HepG2 (cell line): ENCODE data around the gene TK1. TPM values are rescaled to one million over a fixed set of nuclear protein-coding genes. Genes with fewer than 3 reads are reported as not detected.

Source experiments
- AHR ChIP-seq: IDR thresholded peaks from 2 replicates; pipeline ENCODE4 v1.6.1; 2018; ENCODE audit warnings: missing genetic modification reagents, missing compliant biosample characterization
- ATRX ChIP-seq: sonication (generic); formaldehyde crosslinking; IDR thresholded peaks from 2 replicates; pipeline ENCODE4 v1.4.0; 2020; ENCODE audit warnings: missing genetic modification reagents, borderline replicate concordance
- CCAR2 ChIP-seq: fragments of 200-400 bp; formaldehyde crosslinking; optimal IDR thresholded peaks from 2 replicates; pipeline ENCODE3; 2018; ENCODE audit warnings: low read depth, mild to moderate bottlenecking, low read length, moderate library complexity
- CENPT ChIP-seq: sonication (generic); formaldehyde crosslinking; IDR thresholded peaks from 2 replicates; pipeline ENCODE4 v1.8.0; 2022; ENCODE audit warnings: low read depth, mild to moderate bottlenecking, moderate library complexity, missing genetic modification reagents
- KAT8 ChIP-seq: IDR thresholded peaks from 2 replicates; pipeline ENCODE4 v1.6.1; 2016; ENCODE audit warnings: missing genetic modification reagents, missing compliant biosample characterization
- MIXL1 ChIP-seq: IDR thresholded peaks from 2 replicates; pipeline ENCODE4 v1.6.1; 2016
- MXD1 ChIP-seq: sonication (generic); formaldehyde crosslinking; IDR thresholded peaks from 2 replicates; pipeline ENCODE4 v1.4.0; 2020; ENCODE audit warnings: mild to moderate bottlenecking, missing genetic modification reagents
- PCBP1 ChIP-seq: fragments of 200-400 bp; formaldehyde crosslinking; IDR thresholded peaks from 2 replicates; pipeline ENCODE4 v1.6.1; 2017; ENCODE audit warnings: mild to moderate bottlenecking, low read depth, low read length, borderline replicate concordance
- PRDM15 ChIP-seq: sonication (generic); formaldehyde crosslinking; IDR thresholded peaks from 2 replicates; pipeline ENCODE4 v1.4.0; 2020; ENCODE audit warnings: missing genetic modification reagents
- RBFOX2 ChIP-seq: fragments of 200-400 bp; formaldehyde crosslinking; IDR thresholded peaks from 2 replicates; pipeline ENCODE4 v1.6.1; 2017; ENCODE audit warnings: low read depth, mild to moderate bottlenecking, low read length
- SMAD3 ChIP-seq: sonication (generic); formaldehyde crosslinking; IDR thresholded peaks from 2 replicates; pipeline ENCODE4 v1.4.0; 2020; ENCODE audit warnings: missing genetic modification reagents
- TMF1 ChIP-seq: sonication (generic); formaldehyde crosslinking; IDR thresholded peaks from 2 replicates; pipeline ENCODE4 v1.8.1; 2022; ENCODE audit warnings: low read depth, missing genetic modification reagents
- ZBTB34 ChIP-seq: sonication (generic); formaldehyde crosslinking; IDR thresholded peaks from 2 replicates; pipeline ENCODE4 v1.8.0; 2022; ENCODE audit warnings: mild to moderate bottlenecking, missing genetic modification reagents
- ZKSCAN8 ChIP-seq: IDR thresholded peaks from 2 replicates; pipeline ENCODE4 v1.6.1; 2016; ENCODE audit warnings: borderline replicate concordance, missing genetic modification reagents, missing compliant biosample characterization
- ZNF274 ChIP-seq: sonication (generic); formaldehyde crosslinking; IDR thresholded peaks from 2 replicates; pipeline ENCODE4 v1.5.1; 2020; ENCODE audit warnings: mild to moderate bottlenecking, missing genetic modification reagents
- ZNF446 ChIP-seq: sonication (generic); formaldehyde crosslinking; IDR thresholded peaks from 2 replicates; pipeline ENCODE4 v1.5.0; 2020; ENCODE audit warnings: mild to moderate bottlenecking, missing genetic modification reagents
- ZNF501 ChIP-seq: sonication (generic); formaldehyde crosslinking; IDR thresholded peaks from 2 replicates; pipeline ENCODE4 v1.5.1; 2020; ENCODE audit warnings: mild to moderate bottlenecking, moderate library complexity, missing genetic modification reagents
- ZNF572 ChIP-seq: sonication (generic); formaldehyde crosslinking; IDR thresholded peaks from 2 replicates; pipeline ENCODE4 v1.5.1; 2020; ENCODE audit warnings: mild to moderate bottlenecking, missing genetic modification reagents
- ZNF589 ChIP-seq: sonication (generic); formaldehyde crosslinking; conservative IDR thresholded peaks from 2 replicates; pipeline ENCODE4 v1.8.0; 2022; ENCODE audit warnings: mild to moderate bottlenecking, moderate library complexity, missing genetic modification reagents
- ZNF607 ChIP-seq: sonication (generic); formaldehyde crosslinking; IDR thresholded peaks from 2 replicates; pipeline ENCODE4 v1.5.1; 2020; ENCODE audit warnings: missing genetic modification reagents, mild to moderate bottlenecking, borderline replicate concordance
- ZNF691 ChIP-seq: sonication (generic); formaldehyde crosslinking; IDR thresholded peaks from 2 replicates; pipeline ENCODE4 v1.4.0; 2020; ENCODE audit warnings: missing genetic modification reagents, low read depth, mild to moderate bottlenecking, borderline replicate concordance
- ZNF749 ChIP-seq: sonication (generic); formaldehyde crosslinking; IDR thresholded peaks from 2 replicates; pipeline ENCODE4 v1.8.0; 2022; ENCODE audit warnings: mild to moderate bottlenecking, missing genetic modification reagents, moderate library complexity, borderline replicate concordance
- ZNF766 ChIP-seq: sonication (generic); formaldehyde crosslinking; IDR thresholded peaks from 2 replicates; pipeline ENCODE4 v1.5.0; 2020; ENCODE audit warnings: missing genetic modification reagents, borderline replicate concordance
- ZSCAN21 ChIP-seq: sonication (generic); formaldehyde crosslinking; IDR thresholded peaks from 2 replicates; pipeline ENCODE4 v1.8.0; 2022; ENCODE audit warnings: mild to moderate bottlenecking, missing genetic modification reagents, moderate library complexity, borderline replicate concordance
- polyA plus RNA-seq, 8 experiments: library from polyadenylated mRNA; depleted of rRNA in 3 of 8; stranded (reverse) in 7 of 8; unstranded in 1 of 8; fragments of >200 nt; fragmentation: Illumina TruSeq in 4 of 8; extraction: Trizol in 4 of 8; gene quantifications; 2 replicates each; pipeline versions ENCODE4 v1.2.1 to v1.2.3, GENCODE V29; 2011 to 2016; ENCODE audit warnings: low read depth in 4 of 8, missing spikeins in 1 of 8, mixed read lengths in 1 of 8; ENCODE audit not compliant: insufficient read depth in 1 of 8
- total RNA-seq, 5 experiments: library from RNA; depleted of rRNA; stranded (reverse); fragments of >200 nt; fragmentation: Illumina TruSeq; extraction: Trizol; gene quantifications; 2 replicates each; pipeline ENCODE4 v1.2.3, GENCODE V29; 2016; ENCODE audit warnings: low read depth in 1 of 5

TK1 gene
- total and polyA plus RNA-seq, 2 of the 13 experiments (the other 11 are each of a cell fraction or from before 2014, with no cell fraction given), result 45.0 to 96.0 TPM

GRCh38 chr17:78127888-78128550 is 58.8 kb downstream of the TK1 start (continued):
- TF ChIP-seq ZNF691 (peak; percentile 79; the same call in 1 of the 2 replicates), CENPT (peak; percentile 27; the same call in 1 of the 2 replicates), ZBTB34 (CRISPR knock-in tag) (no peak), MIXL1 (no peak), CCAR2 (no peak), ZKSCAN8 (CRISPR knock-in tag) (no peak), ATRX (no peak), RBFOX2 (peak; percentile 70), ZNF766 (CRISPR knock-in tag) (no peak), TMF1 (CRISPR knock-in tag) (no peak), ZNF501 (CRISPR knock-in tag) (0 out of 2 replicates have a peak, but pooled peaks have one; percentile 1), ZNF274 (CRISPR knock-in tag) (peak; percentile 25; the same call in 1 of the 2 replicates), ZNF607 (CRISPR knock-in tag) (0 out of 2 replicates have a peak, but pooled peaks have one; percentile 1), ZNF749 (no peak), AHR (no peak; the same call in 1 of the 2 replicates), ZNF446 (peak; percentile 73; the same call in 1 of the 2 replicates), SMAD3 (CRISPR knock-in tag) (no peak), ZSCAN21 (no peak), PCBP1 (0 out of 2 replicates have a peak, but pooled peaks have one; percentile 19), PRDM15 (CRISPR knock-in tag) (no peak; the same call in none of the 2 replicates), ZNF589 (CRISPR knock-in tag) (no peak), KAT8 (peak; percentile 2; the same call in 1 of the 2 replicates), ZNF572 (CRISPR knock-in tag) (no peak), MXD1 (no peak; the same call in 1 of the 2 replicates)
